ENCODE data around the gene GALR3.

DNA sequence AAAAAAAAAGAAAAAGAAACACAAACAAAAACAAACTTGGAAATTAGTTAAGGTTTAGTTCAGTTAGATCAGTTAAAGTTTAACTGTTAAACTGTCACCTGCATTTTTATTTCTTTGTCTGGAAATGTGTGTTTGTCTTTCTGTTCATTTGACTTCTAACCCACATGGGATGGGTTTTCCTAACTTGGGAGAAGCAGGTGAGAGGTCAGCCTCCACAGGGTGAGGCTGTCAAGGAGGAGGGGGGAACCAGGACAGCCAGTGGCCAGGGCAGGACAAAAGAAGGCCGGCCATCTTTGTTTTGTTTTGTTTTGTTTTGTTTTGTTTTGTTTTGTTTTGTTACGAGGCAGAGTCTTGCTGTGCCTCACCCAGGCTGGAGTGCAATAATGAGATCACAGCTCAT lies 28.8 kb upstream of the GALR3 start:
- TF ChIP-seq EZH2 (IDR thresholded peaks at IDR 0.05; ENCODE audit: insufficient read depth, poor library complexity, severe bottlenecking) (no peak), EZH2phosphoT487 (IDR thresholded peaks at IDR 0.05; ENCODE audit: insufficient read depth, low read depth) (no peak)

Data from GM23248 (cell line).